ENCODE measurements around the gene AKAP6.

DNA sequence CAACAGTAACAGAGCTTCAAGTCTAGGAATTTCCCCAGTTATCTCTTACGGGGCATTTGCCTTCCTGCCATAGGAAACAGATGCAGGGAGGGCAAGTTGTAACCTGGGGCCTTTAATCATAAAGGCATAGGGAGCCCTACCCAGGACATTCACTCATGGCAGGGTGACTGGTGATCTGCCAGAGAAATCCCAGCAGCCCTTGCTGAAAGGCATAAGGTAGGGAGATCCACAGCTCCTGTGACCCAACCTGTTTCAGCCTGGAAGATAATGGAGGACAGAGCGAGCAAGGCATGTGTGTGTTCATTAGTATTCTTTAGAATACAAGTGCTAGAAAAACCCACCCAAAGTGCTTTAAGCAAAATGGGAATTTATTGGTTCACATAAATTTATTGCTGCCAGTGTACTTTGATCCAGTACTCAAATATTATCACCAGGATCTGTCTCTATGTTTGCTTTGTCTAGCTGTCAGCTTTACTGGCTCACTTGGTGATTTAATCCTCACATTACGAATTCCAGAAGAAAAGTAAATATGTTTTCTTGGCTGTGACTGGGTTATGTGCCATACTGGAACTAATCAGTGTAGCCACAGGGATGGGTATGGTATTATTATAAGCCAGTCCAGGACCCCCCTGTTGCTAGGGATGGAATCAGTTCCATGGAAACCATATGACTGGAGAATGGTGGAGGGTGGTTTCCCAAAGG is 21.1 kb upstream of the AKAP6 start:
- TF ChIP-seq, protein P1, sequence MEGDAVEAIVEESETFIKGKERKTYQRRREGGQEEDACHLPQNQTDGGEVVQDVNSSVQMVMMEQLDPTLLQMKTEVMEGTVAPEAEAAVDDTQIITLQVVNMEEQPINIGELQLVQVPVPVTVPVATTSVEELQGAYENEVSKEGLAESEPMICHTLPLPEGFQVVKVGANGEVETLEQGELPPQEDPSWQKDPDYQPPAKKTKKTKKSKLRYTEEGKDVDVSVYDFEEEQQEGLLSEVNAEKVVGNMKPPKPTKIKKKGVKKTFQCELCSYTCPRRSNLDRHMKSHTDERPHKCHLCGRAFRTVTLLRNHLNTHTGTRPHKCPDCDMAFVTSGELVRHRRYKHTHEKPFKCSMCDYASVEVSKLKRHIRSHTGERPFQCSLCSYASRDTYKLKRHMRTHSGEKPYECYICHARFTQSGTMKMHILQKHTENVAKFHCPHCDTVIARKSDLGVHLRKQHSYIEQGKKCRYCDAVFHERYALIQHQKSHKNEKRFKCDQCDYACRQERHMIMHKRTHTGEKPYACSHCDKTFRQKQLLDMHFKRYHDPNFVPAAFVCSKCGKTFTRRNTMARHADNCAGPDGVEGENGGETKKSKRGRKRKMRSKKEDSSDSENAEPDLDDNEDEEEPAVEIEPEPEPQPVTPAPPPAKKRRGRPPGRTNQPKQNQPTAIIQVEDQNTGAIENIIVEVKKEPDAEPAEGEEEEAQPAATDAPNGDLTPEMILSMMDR (IDR thresholded peaks at IDR 0.05): no peak
- no peak for TF ChIP-seq POLR2A (IDR thresholded peaks at IDR 0.05)

Measured in right lobe of liver (tissue), 4 donors.